ENCODE results near the gene EXT2. TPM values are rescaled to one million over a fixed set of nuclear protein-coding genes. Genes with fewer than 3 reads are reported as not detected.

EXT2 gene
- total and polyA plus RNA-seq, 2 experiments from 2014 or later, result 99.8 to 209 TPM

DNA sequence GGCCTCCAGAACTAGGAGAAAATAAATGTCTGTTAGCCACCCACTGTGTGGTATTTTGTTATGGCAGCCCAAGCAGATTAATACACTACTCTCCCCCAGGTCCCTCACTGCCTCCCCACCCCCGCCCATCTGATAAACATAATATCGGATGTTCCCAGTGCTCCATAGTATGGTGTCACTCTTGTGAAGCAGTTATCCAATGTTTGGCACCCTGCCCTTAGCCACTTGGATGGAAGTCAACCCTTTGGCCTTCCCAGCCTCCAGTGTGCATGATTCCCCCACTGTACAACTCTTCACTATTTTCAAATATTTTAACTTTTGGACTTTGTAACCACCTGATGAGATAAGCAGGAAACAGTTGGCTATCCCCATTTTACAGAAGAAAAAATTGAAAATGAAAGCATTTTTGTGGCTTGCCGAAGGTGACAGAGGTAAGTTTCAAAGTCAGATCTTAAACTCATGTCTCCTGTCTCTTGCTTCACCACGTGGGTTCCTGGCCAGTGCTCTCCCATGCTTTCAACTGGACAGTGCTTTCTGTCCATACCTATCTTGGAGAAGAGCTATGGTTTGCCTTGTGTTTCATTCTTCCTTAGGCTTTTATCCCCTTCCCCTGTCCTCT lies 161.3 kb downstream of the EXT2 start:
- Histone ChIP-seq H3K36me3 (ENCODE audit: low read depth) (no peaks in the 10 kb centered on the region), H3K4me1 (ENCODE audit: insufficient read depth) (no peaks in the 10 kb centered on the region), H3F3A (ENCODE audit: insufficient read depth) (no peaks in the 10 kb centered on the region), H3K79me2 (ENCODE audit: insufficient read depth) (no peaks in the 10 kb centered on the region), H2AFZ (no peak overlapping the region), H3K9me2 (ENCODE audit: insufficient read depth) (no peaks in the 10 kb centered on the region), H3K4me2 (ENCODE audit: unreplicated experiment) (no peak overlapping the region), H3K9me3 (ENCODE audit: low read depth) (no peaks in the 10 kb centered on the region), H3K4me3 (no peak overlapping the region), H4K20me1 (ENCODE audit: insufficient read depth) (no peaks in the 10 kb centered on the region), H3K9ac (no peak overlapping the region), H3K27me3 (replicated peaks; ENCODE audit: insufficient read depth) (no peaks in the 10 kb centered on the region), H3K27ac (no peak overlapping the region)
- 52 to 56% methylated on average over 4 of the region's 4 CpGs for WGBS, 2 experiments (ENCODE audit: low coverage in 1 of 2, low lambda C conversion rate in 2 of 2, missing lambda C conversion rate in 2 of 2)
- in situ Hi-C loops (cut with MboI), result no loop called here
- DNase-seq, result no peak
- no peak for TF ChIP-seq EZH2 (IDR thresholded peaks at IDR 0.05; ENCODE audit: insufficient read depth, poor library complexity, severe bottlenecking)
- no peak for TF ChIP-seq EZH2phosphoT487 (IDR thresholded peaks at IDR 0.05; ENCODE audit: insufficient read depth, low read depth)

DNA sequence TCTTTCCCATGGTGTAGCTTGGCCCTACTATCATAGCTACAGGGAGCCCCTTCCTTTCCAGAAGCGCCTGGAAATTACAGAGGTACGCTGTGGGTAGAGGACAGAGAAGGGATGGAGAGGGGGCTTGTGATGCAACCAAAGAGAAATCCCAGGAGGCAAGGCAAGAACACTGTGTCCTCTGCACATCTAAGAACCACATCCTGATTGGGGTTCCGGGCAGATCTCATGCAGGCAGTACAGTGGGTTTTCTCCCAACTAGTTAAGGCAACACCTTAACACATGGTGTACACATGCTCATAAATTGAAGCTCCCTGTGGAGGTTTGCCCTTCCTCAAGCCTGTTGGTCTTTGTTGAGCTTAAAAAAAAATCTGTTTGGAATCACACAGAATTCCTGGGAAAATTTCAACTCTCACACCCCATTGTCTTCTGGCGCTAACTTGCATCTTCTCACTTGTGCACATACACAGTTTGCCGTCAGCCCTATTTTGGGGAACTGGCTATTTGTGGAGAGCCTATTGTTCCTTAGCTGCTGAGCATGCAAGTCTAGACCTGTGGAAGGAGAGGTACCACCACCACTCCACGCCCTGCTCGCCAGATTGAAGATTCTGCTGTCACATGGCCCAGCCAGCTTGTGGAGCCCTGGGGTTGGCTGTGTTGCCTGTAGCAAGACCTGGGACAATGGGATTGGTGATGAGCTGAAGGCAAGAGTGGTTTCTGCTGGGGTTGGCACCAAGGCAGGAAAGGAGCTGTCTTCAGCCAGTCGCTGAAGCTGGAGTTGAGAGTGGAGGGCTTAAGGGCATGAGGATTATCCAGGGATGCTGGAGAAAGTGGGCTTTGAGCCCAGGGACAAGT lies 162.1 kb downstream of the EXT2 start:
- Histone ChIP-seq H3K27me3 (replicated peaks; ENCODE audit: insufficient read depth) (no peaks in the 10 kb centered on the region), H3K4me1 (ENCODE audit: insufficient read depth) (no peaks in the 10 kb centered on the region), H3K79me2 (ENCODE audit: insufficient read depth) (no peaks in the 10 kb centered on the region), H2AFZ (no peak overlapping the region), H3K36me3 (ENCODE audit: low read depth) (no peaks in the 10 kb centered on the region), H4K20me1 (ENCODE audit: insufficient read depth) (no peaks in the 10 kb centered on the region), H3K9me2 (ENCODE audit: insufficient read depth) (no peaks in the 10 kb centered on the region), H3K4me3 (no peak overlapping the region), H3K9me3 (ENCODE audit: low read depth) (no peaks in the 10 kb centered on the region), H3F3A (ENCODE audit: insufficient read depth) (no peaks in the 10 kb centered on the region), H3K9ac (no peak overlapping the region), H3K4me2 (ENCODE audit: unreplicated experiment) (no peak overlapping the region), H3K27ac (no peak overlapping the region)
- in situ Hi-C loops (cut with MboI), result no loop called here
- TF ChIP-seq EZH2 (IDR thresholded peaks at IDR 0.05; ENCODE audit: insufficient read depth, poor library complexity, severe bottlenecking), result no peak
- no peak for TF ChIP-seq EZH2phosphoT487 (IDR thresholded peaks at IDR 0.05; ENCODE audit: insufficient read depth, low read depth)
- DNase-seq, result no peak
- 87 to 92% methylated on average over 8 of the region's 8 CpGs for WGBS, 2 experiments (ENCODE audit: low coverage in 1 of 2, low lambda C conversion rate in 2 of 2, missing lambda C conversion rate in 2 of 2)

DNA sequence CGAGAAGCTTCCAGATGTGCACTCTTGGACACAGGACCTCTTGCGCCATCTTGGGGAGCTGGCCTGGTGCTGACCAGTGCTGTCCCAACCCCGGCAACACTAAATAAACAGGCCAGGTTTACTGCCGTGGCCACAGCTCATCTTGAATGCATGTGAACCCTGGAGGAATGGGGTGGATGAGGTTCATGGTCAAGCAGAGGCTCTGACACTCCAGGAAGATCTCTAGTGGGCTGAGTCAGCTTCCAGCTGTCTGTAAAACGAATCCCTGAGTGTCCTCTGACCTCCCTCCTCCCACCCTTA lies 162.7 kb downstream of the EXT2 start:
- no peak overlapping the region for H3K4me3 ChIP-seq
- no peaks in the 10 kb centered on the region; the same call in 1 of the 2 replicates for H3K27me3 ChIP-seq (replicated peaks; ENCODE audit: insufficient read depth)
- 68 to 75% methylated on average over 5 of the region's 5 CpGs for WGBS, 2 experiments (ENCODE audit: low coverage in 1 of 2, low lambda C conversion rate in 2 of 2, missing lambda C conversion rate in 2 of 2)
- no peaks in the 10 kb centered on the region for H3K4me1 ChIP-seq (ENCODE audit: insufficient read depth)
- no peaks in the 10 kb centered on the region for H4K20me1 ChIP-seq (ENCODE audit: insufficient read depth)
- TF ChIP-seq EZH2 (IDR thresholded peaks at IDR 0.05; ENCODE audit: insufficient read depth, poor library complexity, severe bottlenecking), result no peak
- no peak for TF ChIP-seq EZH2phosphoT487 (IDR thresholded peaks at IDR 0.05; ENCODE audit: insufficient read depth, low read depth)
- H3K79me2 ChIP-seq (ENCODE audit: insufficient read depth), result no peaks in the 10 kb centered on the region
- H3K36me3 ChIP-seq (ENCODE audit: low read depth), result no peaks in the 10 kb centered on the region
- H3K9me2 ChIP-seq (ENCODE audit: insufficient read depth), result no peaks in the 10 kb centered on the region
- no peak overlapping the region for H3K27ac ChIP-seq
- no peaks in the 10 kb centered on the region for H3F3A ChIP-seq (ENCODE audit: insufficient read depth)
- H3K9me3 ChIP-seq (ENCODE audit: low read depth), result no peaks in the 10 kb centered on the region
- peak; percentile 33 for DNase-seq
- H3K4me2 ChIP-seq (ENCODE audit: unreplicated experiment), result no peak overlapping the region
- in situ Hi-C loops (cut with MboI), result no loop called here
- no peak overlapping the region for H2AFZ ChIP-seq
- H3K9ac ChIP-seq, result no peak overlapping the region

DNA sequence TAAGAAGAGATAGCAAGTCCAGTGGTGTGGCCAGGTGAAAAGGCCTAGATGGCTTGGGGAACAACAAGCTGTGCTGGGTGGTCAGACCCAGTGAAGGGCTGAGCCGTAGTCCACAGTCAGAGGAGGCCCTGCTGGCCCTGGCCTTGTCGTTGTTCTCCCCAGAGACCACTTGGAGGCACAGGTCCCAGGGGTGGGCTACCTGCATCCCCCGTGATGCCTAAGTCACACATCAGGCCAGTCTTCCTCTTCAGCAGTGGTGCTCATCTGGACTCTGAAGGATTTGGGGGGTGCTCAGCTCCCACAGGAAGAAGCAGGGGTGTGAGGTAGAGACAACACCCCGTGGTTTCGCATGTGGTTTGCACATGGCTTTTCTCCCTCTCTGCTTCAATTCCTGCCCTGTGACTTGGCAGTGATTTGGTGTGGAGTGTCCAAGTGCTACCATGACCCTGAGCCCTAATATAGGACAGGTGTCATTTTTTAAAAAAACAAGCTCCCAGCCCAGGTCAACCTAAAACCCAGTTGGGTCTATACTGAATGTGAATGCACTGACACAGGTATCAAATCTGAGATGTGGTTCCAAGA lies 163.5 kb downstream of the EXT2 start:
- no peak overlapping the region for H3K27ac ChIP-seq
- in situ Hi-C loops (cut with MboI), result no loop called here
- H3K9ac ChIP-seq, result no peak overlapping the region
- H4K20me1 ChIP-seq (ENCODE audit: insufficient read depth), result no peaks in the 10 kb centered on the region
- H3F3A ChIP-seq (ENCODE audit: insufficient read depth), result no peaks in the 10 kb centered on the region
- no peak overlapping the region for H2AFZ ChIP-seq
- WGBS, 2 experiments (ENCODE audit: low coverage in 1 of 2, low lambda C conversion rate in 2 of 2, missing lambda C conversion rate in 2 of 2), result 56 to 57% methylated on average over 5 of the region's 5 CpGs
- no peaks in the 10 kb centered on the region for H3K36me3 ChIP-seq (ENCODE audit: low read depth)
- no peaks in the 10 kb centered on the region for H3K9me2 ChIP-seq (ENCODE audit: insufficient read depth)
- no peak overlapping the region for H3K4me2 ChIP-seq (ENCODE audit: unreplicated experiment)
- DNase-seq, result no peak
- TF ChIP-seq EZH2phosphoT487 (IDR thresholded peaks at IDR 0.05; ENCODE audit: insufficient read depth, low read depth) (no peak), EZH2 (IDR thresholded peaks at IDR 0.05; ENCODE audit: insufficient read depth, poor library complexity, severe bottlenecking) (no peak)
- H3K27me3 ChIP-seq (replicated peaks; ENCODE audit: insufficient read depth), result no peaks in the 10 kb centered on the region; the same call in 1 of the 2 replicates
- no peak overlapping the region for H3K4me3 ChIP-seq
- H3K4me1 ChIP-seq (ENCODE audit: insufficient read depth), result no peaks in the 10 kb centered on the region
- H3K79me2 ChIP-seq (ENCODE audit: insufficient read depth), result no peaks in the 10 kb centered on the region
- no peaks in the 10 kb centered on the region for H3K9me3 ChIP-seq (ENCODE audit: low read depth)
